ENCODE results near the gene JARID2. TPM values are rescaled to one million over a fixed set of nuclear protein-coding genes. Genes with fewer than 3 reads are reported as not detected.
"Not testable (repeated sequence)": the region's sequence is repeated elsewhere in the genome, so short reads cannot be mapped to it uniquely, and the experiment has no call there.

Gene JARID2
- total RNA-seq, 1 donor from 2014 or later: 57.7 TPM

DNA sequence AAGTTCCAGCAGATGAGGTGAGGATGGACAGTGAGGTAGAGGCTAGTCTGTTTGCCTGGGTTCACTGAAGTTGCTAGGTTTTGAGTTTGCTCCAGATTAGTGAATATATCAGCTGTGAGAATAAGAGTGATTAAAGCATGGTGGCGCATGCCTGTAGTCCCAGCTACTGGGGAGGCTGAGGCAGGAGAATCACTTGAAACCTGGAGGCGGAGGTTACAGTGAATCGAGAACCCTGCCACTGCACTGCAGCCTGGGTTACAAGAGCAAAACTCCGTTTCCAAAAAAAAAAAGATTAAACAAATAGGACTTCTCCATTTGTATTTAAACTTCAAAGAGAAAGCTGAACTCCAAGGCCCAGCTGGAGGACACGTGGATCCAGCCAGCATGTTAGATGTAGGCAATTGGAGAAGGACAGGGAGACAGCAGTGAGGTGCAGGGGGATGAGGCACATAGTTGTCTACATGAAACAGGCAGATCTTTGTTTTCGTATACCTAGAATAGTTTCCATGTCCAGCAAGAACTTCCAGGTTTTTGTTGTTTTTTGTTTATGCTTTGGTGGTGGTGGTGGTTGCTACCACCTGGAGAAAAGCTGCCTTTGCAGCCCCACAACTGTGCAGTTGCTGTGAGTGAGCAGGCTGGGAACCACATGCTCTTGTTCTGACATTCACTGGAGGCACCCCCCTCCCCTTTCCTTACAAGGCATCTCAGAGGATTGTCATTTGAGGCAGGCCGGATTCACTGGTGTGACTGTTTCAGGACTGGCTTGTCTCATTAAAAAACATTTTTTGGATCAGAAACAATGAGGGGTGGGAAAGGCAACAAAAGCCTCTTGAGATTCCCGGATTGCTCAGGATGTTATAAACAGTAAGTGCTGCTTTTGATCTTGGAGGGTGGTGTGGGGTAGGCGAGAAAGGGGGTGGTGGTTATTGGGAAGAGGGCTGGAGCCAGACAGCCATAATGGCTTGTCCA lies 72.3 kb downstream of the JARID2 start:
- Mint-ChIP-seq H3K4me1 (ENCODE audit: low read depth) (peaks cover 80% of the 10 kb centered on the region), H3K4me3 (ENCODE audit: low read depth) (no peak overlapping the region), H3K36me3 (ENCODE audit: low read depth) (peaks cover 59% of the 10 kb centered on the region), H3K27me3 (ENCODE audit: low read depth) (no peaks in the 10 kb centered on the region), H3K27ac (peak overlapping the region; percentile 69), H3K9me3 (no peaks in the 10 kb centered on the region)
- intact Hi-C loops (cut with micrococcal nuclease): loop anchor here (2.0 kb wide), 1 partner anchor 17 kb away; no protein-coding TSS in a partner anchor
- no peak for DNase-seq (ENCODE audit: low spot score)

DNA sequence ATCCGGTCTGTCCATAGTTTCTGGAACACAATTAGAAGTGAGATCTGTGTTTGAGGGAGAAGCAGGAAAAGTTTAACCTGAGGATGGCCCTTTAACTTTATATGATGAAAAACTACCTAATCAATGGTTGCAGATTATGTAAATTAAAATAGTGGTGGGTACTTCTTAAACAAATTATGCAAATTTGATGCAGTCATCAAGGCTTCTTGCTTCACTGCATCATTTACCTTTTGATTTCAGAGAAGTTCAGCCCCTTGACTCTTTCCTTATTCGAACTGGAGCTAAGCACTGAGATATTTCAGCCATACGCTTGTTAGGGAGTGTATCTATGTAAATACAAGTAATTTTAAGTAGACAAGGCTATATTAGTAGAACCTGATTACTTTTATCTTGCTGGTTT lies 73.8 kb downstream of the JARID2 start:
- H3K4me1 Mint-ChIP-seq (ENCODE audit: low read depth): peaks cover 74% of the 10 kb centered on the region
- H3K9me3 Mint-ChIP-seq: no peaks in the 10 kb centered on the region
- peak overlapping the region; percentile 69 for H3K27ac Mint-ChIP-seq
- no peak overlapping the region for H3K4me3 Mint-ChIP-seq (ENCODE audit: low read depth)
- no peak for DNase-seq (ENCODE audit: low spot score)
- no peaks in the 10 kb centered on the region for H3K27me3 Mint-ChIP-seq (ENCODE audit: low read depth)
- peaks cover 64% of the 10 kb centered on the region for H3K36me3 Mint-ChIP-seq (ENCODE audit: low read depth)
- intact Hi-C loops (cut with micrococcal nuclease): loop anchor here (2.0 kb wide), 1 partner anchor 19 kb away; no protein-coding TSS in a partner anchor

DNA sequence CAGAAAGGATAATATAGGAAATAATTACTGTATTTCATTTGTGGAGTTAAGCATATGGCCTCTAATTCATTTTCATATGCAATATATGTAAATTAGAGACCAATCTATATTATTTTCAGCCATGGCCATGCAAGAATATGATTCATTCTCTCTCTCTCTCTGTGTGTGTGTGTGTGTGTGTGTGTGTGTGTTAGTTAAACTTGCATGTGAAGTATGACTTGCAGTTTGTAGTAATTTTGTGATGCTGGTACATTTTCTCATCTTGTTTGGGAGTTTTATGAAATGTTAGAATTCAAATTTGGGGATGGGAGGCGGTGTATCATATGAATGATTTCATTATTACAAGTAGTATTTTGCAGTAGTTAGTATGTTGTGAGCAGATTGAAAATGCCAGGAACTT lies 74.8 kb downstream of the JARID2 start:
- Mint-ChIP-seq H3K27me3 (ENCODE audit: low read depth) (no peaks in the 10 kb centered on the region), H3K4me3 (ENCODE audit: low read depth) (no peak overlapping the region), H3K9me3 (no peaks in the 10 kb centered on the region), H3K36me3 (ENCODE audit: low read depth) (peaks cover 65% of the 10 kb centered on the region), H3K27ac (peak overlapping the region; percentile 69), H3K4me1 (ENCODE audit: low read depth) (peaks cover 76% of the 10 kb centered on the region)
- intact Hi-C loops (cut with micrococcal nuclease): no loop called here
- DNase-seq (ENCODE audit: low spot score): no peak

DNA sequence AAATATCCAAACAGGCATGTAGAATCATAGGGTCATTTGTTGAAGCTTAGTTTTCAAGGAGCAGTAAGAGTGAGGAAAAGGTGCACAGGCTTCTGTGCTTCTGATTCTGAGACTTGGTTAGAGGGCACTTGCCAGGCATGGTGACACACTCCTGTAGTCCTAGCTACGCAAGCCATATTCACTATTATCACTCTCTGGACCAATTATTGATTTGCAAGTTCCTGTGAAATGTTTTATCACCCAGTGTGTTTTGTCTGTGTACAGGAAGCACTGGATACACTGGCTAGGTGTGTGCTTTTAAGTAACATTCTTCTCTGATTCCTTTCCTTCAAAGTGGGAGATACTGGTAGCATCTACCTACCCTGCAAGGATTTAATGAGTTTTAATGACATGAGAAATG lies 76.3 kb downstream of the JARID2 start:
- no peaks in the 10 kb centered on the region for H3K9me3 Mint-ChIP-seq
- DNase-seq (ENCODE audit: low spot score): no peak
- intact Hi-C loops (cut with micrococcal nuclease): no loop called here
- peaks cover 60% of the 10 kb centered on the region for H3K36me3 Mint-ChIP-seq (ENCODE audit: low read depth)
- no peaks in the 10 kb centered on the region for H3K27me3 Mint-ChIP-seq (ENCODE audit: low read depth)
- peaks cover 75% of the 10 kb centered on the region for H3K4me1 Mint-ChIP-seq (ENCODE audit: low read depth)
- H3K27ac Mint-ChIP-seq: peak overlapping the region; percentile 6
- no peak overlapping the region for H3K4me3 Mint-ChIP-seq (ENCODE audit: low read depth)

DNA sequence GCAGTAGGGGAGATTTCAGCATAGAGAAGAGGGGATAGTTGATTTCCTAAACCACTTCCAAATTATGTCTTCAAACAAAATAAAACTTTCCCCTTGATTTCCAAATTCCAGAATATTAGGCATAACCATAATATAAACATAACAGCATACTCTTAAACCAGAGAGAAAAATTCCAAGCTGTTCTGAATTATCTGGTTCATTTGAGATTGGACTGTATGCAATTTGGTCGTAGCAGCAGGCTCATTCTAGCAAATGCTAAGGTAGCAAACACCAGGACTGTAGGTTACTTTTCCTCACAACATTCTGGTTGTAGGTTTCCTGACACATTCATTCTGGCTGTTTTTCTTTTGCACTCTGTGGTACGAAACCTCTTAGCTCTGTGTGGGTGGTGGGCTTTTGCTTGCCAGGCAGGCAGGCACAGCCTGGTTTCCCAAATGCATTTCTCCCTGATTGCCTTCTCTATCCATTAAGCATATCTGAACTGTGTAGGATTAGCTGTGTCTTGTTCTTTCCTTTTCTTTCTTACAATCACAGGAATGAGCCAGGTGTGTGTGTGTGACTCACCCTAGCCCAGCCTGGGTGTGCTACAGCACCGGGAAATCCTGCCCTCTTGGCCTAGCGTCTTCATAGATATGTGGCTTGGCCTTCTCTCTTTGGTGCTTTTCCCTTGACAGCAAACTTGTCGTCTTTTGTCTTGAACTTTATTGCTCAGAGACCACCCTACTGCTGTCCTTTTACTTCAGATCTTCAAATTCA lies 77.1 kb downstream of the JARID2 start:
- no peak overlapping the region for H3K4me3 Mint-ChIP-seq (ENCODE audit: low read depth)
- peak overlapping the region; percentile 68 for H3K27ac Mint-ChIP-seq
- peaks cover 74% of the 10 kb centered on the region for H3K4me1 Mint-ChIP-seq (ENCODE audit: low read depth)
- H3K9me3 Mint-ChIP-seq: no peaks in the 10 kb centered on the region
- DNase-seq (ENCODE audit: low spot score): no peak
- H3K36me3 Mint-ChIP-seq (ENCODE audit: low read depth): peaks cover 61% of the 10 kb centered on the region
- intact Hi-C loops (cut with micrococcal nuclease): no loop called here
- no peaks in the 10 kb centered on the region for H3K27me3 Mint-ChIP-seq (ENCODE audit: low read depth)

DNA sequence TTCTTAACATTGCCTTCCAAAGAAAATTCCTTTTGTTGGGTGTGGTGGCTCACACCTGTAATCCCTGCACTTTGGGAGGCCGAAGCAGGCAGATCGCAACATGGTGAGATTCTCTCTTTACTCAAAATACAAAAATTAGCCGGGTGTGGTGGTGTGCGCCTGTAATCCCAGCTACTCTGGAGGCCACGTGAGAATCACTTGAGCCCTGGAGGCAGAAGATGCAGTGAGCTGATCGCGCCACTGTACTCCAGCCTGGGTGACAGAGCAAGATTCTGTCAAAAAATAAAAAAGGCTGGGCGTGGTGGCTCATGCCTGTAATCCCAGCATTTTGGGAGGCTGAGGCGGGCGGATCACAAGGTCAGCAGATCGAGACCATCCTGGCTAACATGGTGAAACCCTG lies 77.7 kb downstream of the JARID2 start:
- intact Hi-C loops (cut with micrococcal nuclease); H3K27me3 Mint-ChIP-seq (ENCODE audit: low read depth); H3K9me3 Mint-ChIP-seq; H3K4me3 Mint-ChIP-seq (ENCODE audit: low read depth); DNase-seq (ENCODE audit: low spot score): not testable (repeated sequence)
- Mint-ChIP-seq H3K36me3 (ENCODE audit: low read depth) (peaks cover 55% of the 10 kb centered on the region), H3K4me1 (ENCODE audit: low read depth) (peaks cover 74% of the 10 kb centered on the region), H3K27ac (peak overlapping the region; percentile 68)

DNA sequence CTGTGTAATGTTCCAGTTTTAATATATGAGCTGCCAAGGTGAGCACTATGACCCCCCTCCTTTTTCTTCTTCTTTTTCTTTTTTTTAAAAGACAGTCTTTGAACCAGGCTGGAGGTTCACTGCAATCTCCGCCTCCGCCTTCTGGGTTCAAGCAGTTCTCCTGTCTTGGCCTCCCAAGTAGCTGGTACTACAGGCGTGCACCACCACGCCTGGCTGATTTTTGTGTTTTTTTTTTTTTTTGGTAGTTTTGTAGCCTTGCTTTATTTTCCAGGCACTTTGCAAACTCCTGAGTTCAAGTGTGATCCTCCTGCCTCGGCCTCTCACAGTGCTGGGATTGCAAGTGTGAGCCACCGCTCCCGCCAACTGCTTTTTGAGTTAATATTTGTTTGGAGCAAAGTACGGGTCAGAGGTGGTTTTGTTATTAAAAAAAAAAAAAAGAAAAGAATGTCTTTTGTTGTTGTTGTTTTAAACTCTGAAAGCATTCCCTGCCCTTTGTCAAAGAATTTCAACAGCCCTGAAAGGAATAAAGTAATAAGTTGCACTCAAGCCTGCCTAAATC lies 78.6 kb downstream of the JARID2 start:
- intact Hi-C loops (cut with micrococcal nuclease): no loop called here
- DNase-seq (ENCODE audit: low spot score): no peak
- Mint-ChIP-seq H3K27me3 (ENCODE audit: low read depth) (no peaks in the 10 kb centered on the region), H3K4me3 (ENCODE audit: low read depth) (no peak overlapping the region), H3K4me1 (ENCODE audit: low read depth) (peaks cover 74% of the 10 kb centered on the region), H3K36me3 (ENCODE audit: low read depth) (peaks cover 52% of the 10 kb centered on the region), H3K27ac (no peak overlapping the region), H3K9me3 (no peaks in the 10 kb centered on the region)

DNA sequence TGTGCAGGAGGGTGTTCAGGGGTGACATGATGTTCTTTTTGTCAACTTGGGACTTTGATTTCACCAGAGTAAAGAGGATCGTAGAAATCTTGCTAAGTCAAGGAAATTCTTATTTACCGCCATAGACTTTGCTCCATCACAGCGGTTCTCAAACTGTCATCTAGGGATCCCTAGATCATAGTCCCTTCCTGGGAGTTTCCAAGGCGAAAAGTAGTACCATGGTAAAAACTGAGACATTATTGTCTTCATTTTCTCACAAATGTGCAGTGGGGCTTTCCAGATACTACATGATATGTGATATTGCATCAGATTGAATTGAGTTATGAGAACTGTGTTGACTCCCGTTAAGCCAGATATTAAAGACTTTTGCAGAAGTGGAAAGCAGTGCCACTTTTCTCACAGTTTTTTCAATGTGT lies 79.7 kb downstream of the JARID2 start:
- Mint-ChIP-seq H3K36me3 (ENCODE audit: low read depth) (peaks cover 51% of the 10 kb centered on the region), H3K27ac (peak overlapping the region; percentile 2)

DNA sequence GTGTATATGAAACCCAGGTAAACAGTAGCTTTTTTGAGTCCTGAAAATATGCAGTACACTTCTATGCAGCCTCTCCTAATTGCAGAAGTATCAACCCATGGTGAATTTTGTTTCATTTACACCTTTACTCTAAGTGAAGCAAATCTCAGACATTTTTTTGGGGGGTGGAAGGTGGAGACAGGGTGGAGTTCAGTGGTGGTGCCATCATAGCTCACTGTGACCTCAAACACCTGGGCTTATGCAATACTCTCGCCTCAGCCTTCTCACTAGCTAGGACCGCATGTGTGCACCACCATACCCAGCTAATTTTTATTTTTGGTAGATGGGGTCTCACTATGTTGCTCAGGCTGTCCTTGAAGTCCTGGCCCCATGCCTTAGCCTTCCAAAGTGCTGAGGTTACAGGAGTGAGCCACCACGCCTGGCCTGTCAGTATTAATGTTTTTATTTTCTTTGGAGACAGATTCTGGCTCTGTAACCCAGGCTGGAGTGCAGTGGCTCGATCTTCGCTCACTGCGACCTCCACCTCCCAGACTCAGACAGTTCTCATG lies 80.3 kb downstream of the JARID2 start:
- Mint-ChIP-seq H3K27me3 (ENCODE audit: low read depth) (no peaks in the 10 kb centered on the region), H3K9me3 (no peaks in the 10 kb centered on the region), H3K36me3 (ENCODE audit: low read depth) (peaks cover 50% of the 10 kb centered on the region), H3K27ac (peak overlapping the region; percentile 34), H3K4me3 (ENCODE audit: low read depth) (no peak overlapping the region), H3K4me1 (ENCODE audit: low read depth) (peaks cover 79% of the 10 kb centered on the region)
- intact Hi-C loops (cut with micrococcal nuclease): no loop called here
- no peak for DNase-seq (ENCODE audit: low spot score)

More for the DNA sequence above, 79.7 kb downstream of the JARID2 start:
- no peak for DNase-seq (ENCODE audit: low spot score)
- Mint-ChIP-seq H3K27me3 (ENCODE audit: low read depth) (no peaks in the 10 kb centered on the region), H3K9me3 (no peaks in the 10 kb centered on the region), H3K4me1 (ENCODE audit: low read depth) (peaks cover 76% of the 10 kb centered on the region), H3K4me3 (ENCODE audit: low read depth) (no peak overlapping the region)
- intact Hi-C loops (cut with micrococcal nuclease): no loop called here

DNA sequence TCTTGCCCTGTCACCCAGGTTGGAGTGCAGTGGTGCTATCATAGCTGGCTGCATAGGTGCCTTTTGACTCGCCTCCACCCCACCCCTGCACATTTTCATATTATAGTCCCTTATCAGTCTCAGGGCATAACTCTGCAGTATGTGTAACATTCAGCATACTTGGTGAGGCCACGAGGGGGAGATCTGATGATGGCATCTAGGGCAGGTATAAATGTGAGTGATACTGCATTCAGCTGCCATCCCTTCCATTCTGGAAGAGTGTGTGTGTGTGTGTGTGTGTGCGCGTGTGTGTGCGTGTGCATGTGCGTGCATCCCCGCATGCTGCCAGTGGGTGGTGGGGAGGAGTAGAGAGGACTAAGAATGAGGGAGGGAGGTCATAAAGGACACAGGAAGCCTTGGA lies 81.4 kb downstream of the JARID2 start:
- H3K36me3 Mint-ChIP-seq (ENCODE audit: low read depth): peaks cover 49% of the 10 kb centered on the region
- peak overlapping the region; percentile 70 for H3K27ac Mint-ChIP-seq
- peaks cover 77% of the 10 kb centered on the region for H3K4me1 Mint-ChIP-seq (ENCODE audit: low read depth)
- no peaks in the 10 kb centered on the region for H3K9me3 Mint-ChIP-seq
- intact Hi-C loops (cut with micrococcal nuclease): no loop called here
- no peaks in the 10 kb centered on the region for H3K27me3 Mint-ChIP-seq (ENCODE audit: low read depth)
- peak; percentile 42 for DNase-seq (ENCODE audit: low spot score)
- no peak overlapping the region for H3K4me3 Mint-ChIP-seq (ENCODE audit: low read depth)

DNA sequence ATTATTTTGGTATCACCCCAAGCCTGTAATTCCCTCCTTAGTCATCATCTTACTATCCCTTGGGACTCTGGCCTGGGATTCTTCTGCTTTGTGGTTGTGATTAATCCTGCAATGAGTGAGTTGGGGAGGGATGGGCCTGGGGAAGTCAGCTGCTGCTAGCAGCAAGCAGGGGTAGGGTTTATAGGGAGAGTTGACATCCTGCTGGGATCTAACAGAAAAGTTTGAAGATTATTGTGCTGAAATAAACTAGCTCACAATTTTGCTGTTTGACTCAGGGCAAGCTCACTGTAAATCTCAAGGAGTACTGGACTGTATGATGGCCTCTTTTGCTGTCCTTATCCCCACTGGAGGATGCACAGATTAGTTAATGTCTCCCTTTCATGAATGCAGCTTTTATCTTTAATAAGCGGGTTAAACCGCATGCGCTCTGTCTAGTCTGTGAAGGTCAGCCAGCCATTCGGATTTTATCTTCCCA lies 83.4 kb downstream of the JARID2 start:
- H3K36me3 Mint-ChIP-seq (ENCODE audit: low read depth): peaks cover 47% of the 10 kb centered on the region
- no peak for DNase-seq (ENCODE audit: low spot score)
- H3K27me3 Mint-ChIP-seq (ENCODE audit: low read depth): no peaks in the 10 kb centered on the region
- H3K4me1 Mint-ChIP-seq (ENCODE audit: low read depth): peaks cover 79% of the 10 kb centered on the region
- H3K4me3 Mint-ChIP-seq (ENCODE audit: low read depth): no peak overlapping the region
- H3K27ac Mint-ChIP-seq: peak overlapping the region; percentile 59
- intact Hi-C loops (cut with micrococcal nuclease): no loop called here
- H3K9me3 Mint-ChIP-seq: no peaks in the 10 kb centered on the region

DNA sequence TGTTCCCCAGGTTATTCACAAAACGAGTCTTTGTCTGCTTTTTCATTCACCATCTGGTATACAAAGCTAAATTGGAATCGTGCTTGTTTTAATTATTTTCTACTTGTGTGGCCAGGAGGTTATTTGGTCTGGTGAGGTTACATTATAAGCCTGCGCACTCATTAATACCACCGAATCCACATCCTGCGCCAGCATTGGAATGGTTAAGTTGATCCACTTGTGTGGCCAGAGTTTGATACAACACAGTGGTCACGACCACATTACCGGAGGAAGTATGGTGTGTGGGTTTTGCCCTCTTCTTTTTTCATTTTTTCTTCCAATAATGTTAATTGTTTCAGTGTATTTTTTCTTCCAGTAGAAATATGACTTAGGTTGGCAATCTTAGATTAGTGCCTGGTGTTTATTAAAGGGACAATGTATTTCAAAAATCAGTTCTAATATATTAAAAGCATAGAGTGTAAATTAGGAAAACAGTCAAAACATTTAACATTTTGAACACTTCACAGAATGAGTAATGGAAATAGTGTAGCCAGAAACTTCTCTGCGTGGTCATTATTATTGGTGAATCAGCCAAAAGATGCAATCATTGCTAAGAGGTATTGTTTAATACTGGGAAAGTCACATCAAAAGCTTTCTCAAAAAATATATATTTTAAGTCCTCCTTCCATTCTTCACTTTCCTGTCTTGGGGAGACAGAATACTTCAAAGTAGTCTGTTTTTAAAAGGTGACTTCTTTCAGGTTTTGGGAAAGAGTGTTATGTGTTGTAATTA lies 84.5 kb downstream of the JARID2 start:
- no peaks in the 10 kb centered on the region for H3K9me3 Mint-ChIP-seq
- peaks cover 49% of the 10 kb centered on the region for H3K36me3 Mint-ChIP-seq (ENCODE audit: low read depth)
- peak overlapping the region; percentile 38 for H3K4me3 Mint-ChIP-seq (ENCODE audit: low read depth)
- no peaks in the 10 kb centered on the region for H3K27me3 Mint-ChIP-seq (ENCODE audit: low read depth)
- H3K27ac Mint-ChIP-seq: peak overlapping the region; percentile 59
- peaks cover 82% of the 10 kb centered on the region for H3K4me1 Mint-ChIP-seq (ENCODE audit: low read depth)
- intact Hi-C loops (cut with micrococcal nuclease): no loop called here
- DNase-seq (ENCODE audit: low spot score): no peak

Measured in activated T-helper 2 cell treated with anti-CD3 and anti-CD28 coated beads, Interferon-gamma antibody, Interleukin-2, Interleukin-4, amounts not matched to agents 10 μg/mL and 5 μg/mL and 100 μg/mL, durations not matched to agents 14 hours and 24 hours and 36 hours (primary cell).